Transverse colon (tissue), 4 donors: ENCODE results near the gene ETNK1. TPM values are rescaled to one million over a fixed set of nuclear protein-coding genes. Genes with fewer than 3 reads are reported as not detected.

Experiments
- DNase-seq: peaks from one replicate; pipeline ENCODE4 v3.0.0-alpha.2; 2019
- H3K27ac ChIP-seq, 4 donors: fragments of 200-600 bp; sonication (generic); 2 replicates each; pipeline ENCODE4 v1.5.1; 2016 to 2018; ENCODE audit warnings: inconsistent platforms in 4 of 4
- H3K27me3 ChIP-seq: fragments of 200-600 bp; sonication (generic); 2 replicates; pipeline ENCODE4 v1.5.1; 2017; ENCODE audit warnings: inconsistent platforms
- H3K36me3 ChIP-seq, 4 donors: fragments of 200-600 bp; sonication (generic); 2 replicates each; pipeline ENCODE4 v1.5.1; 2017 to 2019; ENCODE audit warnings: inconsistent platforms in 4 of 4
- H3K4me1 ChIP-seq, 4 donors: fragments of 200-600 bp; sonication (generic); 2 replicates each; pipeline ENCODE4 v1.5.1; 2017 to 2020; ENCODE audit warnings: inconsistent platforms in 4 of 4
- H3K4me3 ChIP-seq, 4 donors: fragments of 200-600 bp; sonication (generic); 1 replicate in 1 of 4; 2 replicates in 3 of 4; pipeline versions ENCODE4 v1.5.1 to v1.6.1; 2017 to 2019; ENCODE audit warnings: inconsistent platforms in 4 of 4
- H3K9me3 ChIP-seq, 2 donors: fragments of 200-600 bp; sonication (generic); 2 replicates each; pipeline ENCODE4 v1.5.1; 2017 to 2019; ENCODE audit warnings: inconsistent platforms in 2 of 2
- EP300 ChIP-seq: sonication (generic); formaldehyde crosslinking; IDR thresholded peaks from one replicate; pipeline ENCODE4 v1.6.1; 2017; ENCODE audit warnings: antibody characterized with exemption, low read depth
- POLR2A ChIP-seq: fragments of 450-650 bp; IDR thresholded peaks from one replicate; pipeline ENCODE4 v1.6.1; 2016; ENCODE audit warnings: antibody characterized with exemption, mild to moderate bottlenecking, moderate library complexity
- POLR2AphosphoS5 ChIP-seq, 3 donors: sonication (generic); formaldehyde crosslinking; IDR thresholded peaks; one replicate each; pipeline ENCODE4 v1.6.1; 2016; ENCODE audit warnings: antibody characterized with exemption in 3 of 3
- WGBS, 2 donors: methylation state at CpG; one replicate each; pipeline ENCODE4 v1.1.5; 2018; ENCODE audit warnings: low coverage in 1 of 2; 5-methylcytosine and 5-hydroxymethylcytosine counted together
- in situ Hi-C, 4 donors: fragments of 200-750 bp; cut with MboI; loops; one replicate each; pipeline versions ENCODE4 v1.15.0 to v1.15.1; 2017; ENCODE audit warnings: low sequenced_read_pairs in 3 of 4, low pct_ligation_motif_present in 1 of 4, low pct_unique_long_range_greater_than_20kb in 1 of 4
- intact Hi-C: fragments of 100-400 bp; cut with DNase I; formaldehyde crosslinking; loops from one replicate; pipeline ENCODE4 v1.15.1; 2023; ENCODE audit warnings: low total_unique reads
- total RNA-seq, 4 donors: library from RNA; depleted of rRNA; stranded (reverse); fragments of >200 nt; gene quantifications; one replicate each; pipeline ENCODE4 v1.1.0, GENCODE V29; 2016
- TF ChIP-seq, protein P1 (sequence below), 5 experiments: fragments of 200-600 bp in 3 of 5; fragments of 450-650 bp in 2 of 5; sonication (generic) in 3 of 5; IDR thresholded peaks; 1 replicate in 2 of 5; 2 replicates in 3 of 5; pipeline ENCODE4 v1.5.1; 2016 to 2017; ENCODE audit warnings: antibody characterized with exemption in 5 of 5, inconsistent platforms in 3 of 5, mild to moderate bottlenecking in 2 of 5, moderate library complexity in 1 of 5

ETNK1 gene
- total RNA-seq, 4 donors from 2014 or later = 48.6 to 129 (median 102) TPM

DNA sequence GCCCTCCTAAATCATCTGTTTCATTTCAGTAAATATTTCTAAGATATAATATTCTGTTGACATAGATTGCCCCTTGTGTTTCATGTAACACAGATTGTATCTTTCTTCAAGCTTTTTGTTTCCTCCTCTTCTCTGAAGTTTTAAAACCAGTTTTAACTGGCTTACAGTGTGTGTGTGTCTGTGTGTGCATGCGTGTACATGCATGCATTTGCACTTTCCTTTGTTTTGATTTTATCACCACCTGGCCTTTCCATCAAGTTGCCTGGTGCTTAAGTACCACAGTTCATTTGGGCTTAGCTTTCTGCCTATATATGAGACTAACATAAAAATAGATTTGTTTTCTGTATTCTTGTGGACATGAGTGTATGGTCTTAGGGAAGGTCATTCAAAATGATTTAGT, 31.9 kb downstream of the ETNK1 start:
- WGBS, 2 donors = 80 to 88% methylated on average over 1 of the region's 1 CpG
- H3K9me3 ChIP-seq = no peaks in the 10 kb centered on the region
- peaks cover 0 to 11% (median 2%) of the 10 kb centered on the region in 4 donors for H3K4me1 ChIP-seq
- in situ Hi-C loops (no loop called here), intact Hi-C loops (no loop called here)
- peaks cover 0 to 17% (median 3%) of the 10 kb centered on the region in 4 donors for H3K36me3 ChIP-seq
- no peak for DNase-seq
- TF ChIP-seq, protein P1, sequence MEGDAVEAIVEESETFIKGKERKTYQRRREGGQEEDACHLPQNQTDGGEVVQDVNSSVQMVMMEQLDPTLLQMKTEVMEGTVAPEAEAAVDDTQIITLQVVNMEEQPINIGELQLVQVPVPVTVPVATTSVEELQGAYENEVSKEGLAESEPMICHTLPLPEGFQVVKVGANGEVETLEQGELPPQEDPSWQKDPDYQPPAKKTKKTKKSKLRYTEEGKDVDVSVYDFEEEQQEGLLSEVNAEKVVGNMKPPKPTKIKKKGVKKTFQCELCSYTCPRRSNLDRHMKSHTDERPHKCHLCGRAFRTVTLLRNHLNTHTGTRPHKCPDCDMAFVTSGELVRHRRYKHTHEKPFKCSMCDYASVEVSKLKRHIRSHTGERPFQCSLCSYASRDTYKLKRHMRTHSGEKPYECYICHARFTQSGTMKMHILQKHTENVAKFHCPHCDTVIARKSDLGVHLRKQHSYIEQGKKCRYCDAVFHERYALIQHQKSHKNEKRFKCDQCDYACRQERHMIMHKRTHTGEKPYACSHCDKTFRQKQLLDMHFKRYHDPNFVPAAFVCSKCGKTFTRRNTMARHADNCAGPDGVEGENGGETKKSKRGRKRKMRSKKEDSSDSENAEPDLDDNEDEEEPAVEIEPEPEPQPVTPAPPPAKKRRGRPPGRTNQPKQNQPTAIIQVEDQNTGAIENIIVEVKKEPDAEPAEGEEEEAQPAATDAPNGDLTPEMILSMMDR (IDR thresholded peaks at IDR 0.05) = no peak
- no peak for TF ChIP-seq POLR2A
- H3K27me3 ChIP-seq = no peaks in the 10 kb centered on the region
- H3K27ac ChIP-seq = no peak overlapping the region
- H3K4me3 ChIP-seq = no peak overlapping the region

GRCh38 chr12:22657538-22657937, 32.6 kb downstream of the ETNK1 start:
- Histone ChIP-seq H3K27me3 (no peaks in the 10 kb centered on the region), H3K27ac (no peak overlapping the region)

GRCh38 chr12:22658214-22658613, 33.2 kb downstream of the ETNK1 start:
- DNase-seq = no peak
- Histone ChIP-seq H3K27ac (no peak overlapping the region), H3K9me3 (no peaks in the 10 kb centered on the region), H3K4me3 (no peak overlapping the region), H3K4me1 (peaks cover 0 to 4% (median 2%) of the 10 kb centered on the region in 4 donors), H3K36me3 (peaks cover 0 to 7% (median 2%) of the 10 kb centered on the region in 4 donors), H3K27me3 (no peaks in the 10 kb centered on the region)
- intact Hi-C loops = no loop called here
- in situ Hi-C loops = no loop called here
- TF ChIP-seq POLR2A = no peak
- TF ChIP-seq, protein P1 (IDR thresholded peaks at IDR 0.05) = no peak
- TF ChIP-seq EP300 = no peak
- TF ChIP-seq POLR2AphosphoS5 (IDR thresholded peaks at IDR 0.05) = no peak
- WGBS, 2 donors = 75 to 100% methylated on average over 1 to 2 of the region's 2 CpGs

More at GRCh38 chr12:22657538-22657937, 32.6 kb downstream of the ETNK1 start:
- no peak for DNase-seq
- no peaks in the 10 kb centered on the region for H3K9me3 ChIP-seq
- in situ Hi-C loops (no loop called here), intact Hi-C loops (no loop called here)
- H3K4me3 ChIP-seq = no peak overlapping the region
- TF ChIP-seq, protein P1 (IDR thresholded peaks at IDR 0.05) = no peak
- no peak for TF ChIP-seq EP300
- no peak for TF ChIP-seq POLR2AphosphoS5 (IDR thresholded peaks at IDR 0.05)
- no peak for TF ChIP-seq POLR2A
- WGBS, 2 donors = 91 to 100% methylated on average over 1 of the region's 1 CpG
- H3K4me1 ChIP-seq = peaks cover 0 to 10% (median 2%) of the 10 kb centered on the region in 4 donors
- peaks cover 0 to 10% (median 3%) of the 10 kb centered on the region in 4 donors for H3K36me3 ChIP-seq

DNA sequence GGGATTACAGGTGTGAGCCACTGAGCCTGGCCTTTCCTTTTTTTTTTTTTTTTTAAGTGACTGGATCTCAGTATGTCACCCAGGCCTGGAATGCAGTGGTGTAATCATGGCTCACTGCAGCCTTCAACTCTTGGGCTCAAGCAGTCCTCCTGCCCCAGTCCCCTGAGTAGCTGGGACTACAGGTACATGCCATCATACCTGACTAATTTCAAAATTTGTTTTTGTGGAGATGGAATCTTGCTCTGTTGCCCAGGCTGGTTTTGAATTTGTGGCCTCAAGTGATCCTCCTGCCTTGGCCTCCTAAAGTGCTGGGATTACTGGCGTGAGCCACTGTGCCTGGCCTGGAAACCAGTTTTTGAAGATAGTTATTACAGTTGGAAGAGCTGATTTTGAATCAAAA, 37.4 kb downstream of the ETNK1 start:
- intact Hi-C loops (no loop called here), in situ Hi-C loops (no loop called here)
- Histone ChIP-seq H3K4me3 (no peak overlapping the region), H3K27me3 (no peaks in the 10 kb centered on the region), H3K9me3 (no peaks in the 10 kb centered on the region), H3K36me3 (peaks cover 0 to 12% (median 3%) of the 10 kb centered on the region in 4 donors), H3K4me1 (no peaks in the 10 kb centered on the region), H3K27ac (no peak overlapping the region)
- TF ChIP-seq POLR2A (no peak), POLR2AphosphoS5 (IDR thresholded peaks at IDR 0.05) (no peak), EP300 (no peak)
- TF ChIP-seq, protein P1 (IDR thresholded peaks at IDR 0.05) = no peak
- 95% methylated on average over 1 of the region's 1 CpG; no CpG with 5 or more reads in 1 of the 2 donors for WGBS, 2 donors
- no peak for DNase-seq
